Cardiac fibroblast (primary cell): ENCODE results near the gene RGS11.

Experiments
- DNase-seq, 2 donors: peaks; one replicate each; pipeline versions ENCODE4 v3.0.0 to v3.0.0-alpha.2; 2010; ENCODE audit warnings: low read depth in 2 of 2
- H3K4me3 ChIP-seq, 2 donors: replicated peaks in 1 of 2; 1 replicate in 1 of 2; 2 replicates in 1 of 2; pipeline ENCODE4 v1.5.1; 2011; ENCODE audit warnings: low read depth in 2 of 2, low read length in 2 of 2, mild to moderate bottlenecking in 2 of 2, moderate library complexity in 1 of 2
- TF ChIP-seq, protein P1 (sequence below): IDR thresholded peaks from one replicate; pipeline ENCODE4 v1.5.1; 2011; ENCODE audit warnings: low read depth, mild to moderate bottlenecking, low read length, inconsistent platforms

RGS11 gene

DNA sequence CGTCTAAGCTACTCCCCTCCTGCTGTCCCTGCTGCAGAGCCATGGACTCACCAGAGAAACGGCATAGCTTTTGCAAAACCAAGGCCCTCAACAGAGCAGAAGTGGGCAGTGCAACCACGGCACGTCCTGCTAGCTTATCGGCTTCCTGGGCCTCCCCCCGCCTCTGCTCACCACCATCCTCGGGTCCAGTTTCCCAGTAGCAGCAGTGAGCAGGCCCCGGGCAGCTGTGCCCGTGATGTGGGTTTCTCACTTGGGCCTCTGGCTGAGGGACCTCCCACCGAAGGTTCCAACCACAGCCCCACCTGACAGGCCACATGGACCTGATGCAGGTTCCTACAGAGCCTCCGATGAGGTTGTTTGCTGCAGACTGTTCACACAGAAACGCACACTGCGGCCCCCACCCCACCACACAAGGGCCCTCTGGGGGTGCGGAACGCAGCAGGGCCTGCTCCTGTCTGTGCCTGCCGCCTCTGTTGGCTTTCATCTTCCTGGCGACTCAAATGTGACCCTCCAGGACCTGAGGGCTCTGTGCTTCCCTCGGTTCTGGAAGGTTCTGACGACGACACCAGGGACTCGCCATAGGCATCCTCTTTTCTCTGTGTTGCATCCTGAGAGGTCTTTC lies 32.1 kb upstream of the RGS11 start:
- H3K4me3 ChIP-seq: no peak overlapping the region
- TF ChIP-seq, protein P1, sequence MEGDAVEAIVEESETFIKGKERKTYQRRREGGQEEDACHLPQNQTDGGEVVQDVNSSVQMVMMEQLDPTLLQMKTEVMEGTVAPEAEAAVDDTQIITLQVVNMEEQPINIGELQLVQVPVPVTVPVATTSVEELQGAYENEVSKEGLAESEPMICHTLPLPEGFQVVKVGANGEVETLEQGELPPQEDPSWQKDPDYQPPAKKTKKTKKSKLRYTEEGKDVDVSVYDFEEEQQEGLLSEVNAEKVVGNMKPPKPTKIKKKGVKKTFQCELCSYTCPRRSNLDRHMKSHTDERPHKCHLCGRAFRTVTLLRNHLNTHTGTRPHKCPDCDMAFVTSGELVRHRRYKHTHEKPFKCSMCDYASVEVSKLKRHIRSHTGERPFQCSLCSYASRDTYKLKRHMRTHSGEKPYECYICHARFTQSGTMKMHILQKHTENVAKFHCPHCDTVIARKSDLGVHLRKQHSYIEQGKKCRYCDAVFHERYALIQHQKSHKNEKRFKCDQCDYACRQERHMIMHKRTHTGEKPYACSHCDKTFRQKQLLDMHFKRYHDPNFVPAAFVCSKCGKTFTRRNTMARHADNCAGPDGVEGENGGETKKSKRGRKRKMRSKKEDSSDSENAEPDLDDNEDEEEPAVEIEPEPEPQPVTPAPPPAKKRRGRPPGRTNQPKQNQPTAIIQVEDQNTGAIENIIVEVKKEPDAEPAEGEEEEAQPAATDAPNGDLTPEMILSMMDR: no peak
- no peak for DNase-seq

DNA sequence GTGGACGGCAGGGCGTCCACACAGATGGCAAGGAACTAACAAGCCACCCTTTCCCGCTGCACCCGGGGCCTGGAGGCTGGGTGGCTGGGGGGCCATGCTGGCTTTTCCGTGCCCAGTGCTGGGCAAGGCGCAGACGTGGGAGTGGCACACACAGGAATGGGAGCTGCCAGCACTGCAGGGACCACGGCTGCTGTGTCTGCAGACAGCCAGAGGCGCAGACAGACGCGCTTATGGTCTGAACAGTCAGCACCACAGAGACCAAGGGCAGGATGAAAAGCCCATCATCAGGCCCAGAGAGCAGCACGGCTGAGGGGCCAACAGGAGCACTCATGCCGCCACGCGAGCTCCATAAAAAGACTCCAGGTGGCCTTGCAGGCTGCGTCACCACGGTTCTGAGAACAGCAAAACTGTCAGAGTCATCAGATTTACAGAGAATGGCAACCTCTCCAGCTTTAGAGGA lies 31.2 kb upstream of the RGS11 start:
- TF ChIP-seq, protein P1: no peak
- no peak for DNase-seq
- no peak overlapping the region for H3K4me3 ChIP-seq

DNA sequence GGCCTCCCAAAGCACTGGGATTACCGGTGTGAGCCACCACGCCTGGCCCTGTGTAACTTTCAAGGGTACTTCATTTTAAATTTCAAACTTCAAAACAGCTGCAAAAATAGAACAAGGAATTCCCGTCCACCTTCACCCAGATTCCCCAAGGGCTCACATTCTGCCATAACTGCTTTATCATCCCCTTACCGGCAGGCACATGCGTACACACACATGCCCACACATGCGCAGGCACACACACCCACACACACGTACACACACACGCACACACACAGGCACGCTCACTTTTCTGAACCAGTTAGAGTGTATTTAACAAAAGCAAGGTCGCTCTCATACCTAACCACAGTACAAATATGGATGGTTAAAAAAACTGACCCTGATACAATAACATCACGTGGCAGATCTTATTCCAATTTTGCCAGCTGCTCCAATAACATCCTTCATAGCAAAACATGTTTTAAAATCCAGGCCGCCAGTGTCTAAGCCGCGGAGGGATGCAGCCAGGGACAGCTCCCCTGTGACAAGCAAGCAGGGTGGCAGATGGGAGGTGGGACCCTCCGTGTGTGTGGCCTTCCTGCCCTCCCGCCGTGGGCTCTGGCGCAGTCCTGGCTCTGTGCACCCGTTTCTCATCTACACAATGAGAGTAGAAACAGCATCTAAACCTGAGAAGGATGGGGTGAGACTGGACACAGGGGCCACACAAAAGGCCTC lies 30.3 kb upstream of the RGS11 start:
- no peak overlapping the region for H3K4me3 ChIP-seq
- TF ChIP-seq, protein P1: no peak
- DNase-seq: no peak

DNA sequence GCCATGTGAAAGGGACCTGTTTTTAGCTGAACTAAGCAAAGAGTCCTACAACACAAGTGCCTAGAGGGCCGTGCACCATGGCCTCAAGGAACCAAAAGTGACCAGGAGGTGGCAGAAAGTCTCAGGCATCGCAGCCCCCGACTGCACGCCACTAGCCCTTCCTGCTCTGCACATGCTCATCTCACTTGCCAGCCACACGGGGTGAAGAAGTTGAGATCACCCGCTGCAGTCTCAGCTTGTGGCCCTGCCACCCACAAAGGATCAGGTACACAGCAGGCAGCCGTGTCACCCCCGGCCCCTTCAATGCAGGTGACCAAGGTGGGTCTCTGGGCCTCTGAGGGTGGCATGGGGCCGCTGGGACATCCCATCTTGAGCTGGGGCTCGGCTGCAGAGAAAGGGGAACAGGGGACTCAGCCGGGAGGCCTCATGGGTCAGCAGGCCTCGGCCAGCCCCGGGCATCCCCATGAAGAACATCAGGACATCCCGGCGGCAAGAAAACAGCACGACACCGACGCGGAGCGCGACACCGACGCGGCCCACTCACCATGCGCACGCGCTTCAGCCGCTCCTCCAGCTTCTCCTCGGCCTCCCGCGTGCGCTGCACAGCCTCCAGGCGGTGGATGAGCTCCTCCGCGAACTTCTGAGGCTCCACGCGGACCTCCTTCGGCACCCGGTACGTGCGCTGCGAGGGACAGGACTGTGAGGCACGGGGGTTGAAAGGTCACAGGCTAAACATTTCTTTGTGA lies 28.2 kb upstream of the RGS11 start:
- no peak overlapping the region for H3K4me3 ChIP-seq
- TF ChIP-seq, protein P1: peak; percentile 5
- DNase-seq: peak in 1 of 2 donors; percentile 22

DNA sequence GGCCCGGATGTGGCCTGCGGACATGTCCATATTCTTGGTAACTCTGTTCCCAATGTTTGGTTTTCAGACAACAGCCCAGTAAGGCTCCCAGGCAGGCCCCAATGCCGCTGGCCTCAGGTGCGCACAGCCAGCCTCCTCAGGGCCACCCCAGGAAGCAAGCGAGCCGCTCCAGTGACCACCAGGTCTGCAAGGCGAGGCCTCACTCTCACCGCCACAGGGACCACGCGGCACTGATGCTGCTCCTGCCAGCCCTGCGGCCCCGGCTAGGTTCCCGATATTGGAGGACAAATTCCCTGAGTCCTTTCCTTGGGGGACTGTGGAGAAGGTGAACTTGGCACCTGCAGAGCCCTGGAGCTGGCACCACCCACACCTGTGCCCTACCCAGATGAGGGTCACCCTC lies 26.2 kb upstream of the RGS11 start:
- TF ChIP-seq, protein P1: no peak
- no peak overlapping the region for H3K4me3 ChIP-seq
- no peak for DNase-seq

DNA sequence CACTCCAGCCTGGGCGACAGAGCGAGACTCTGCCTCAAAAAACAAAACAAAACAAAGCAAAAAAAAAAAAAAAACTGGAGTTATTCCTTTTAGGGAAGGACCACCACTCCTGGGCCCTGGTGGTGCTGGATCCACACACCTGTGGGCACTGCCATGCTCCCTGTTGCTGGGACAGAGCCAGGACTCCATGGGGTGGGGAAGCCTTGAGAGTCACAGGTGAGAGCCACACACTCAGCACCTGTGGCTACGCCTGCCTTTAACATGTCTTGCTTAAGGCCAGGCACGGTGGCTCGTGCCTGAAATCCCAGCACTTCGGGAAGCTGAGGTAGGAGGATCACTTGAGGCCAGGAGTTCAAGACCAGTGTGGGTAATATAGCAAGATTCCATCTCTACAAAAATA lies 25.5 kb upstream of the RGS11 start:
- H3K4me3 ChIP-seq: no peak overlapping the region
- DNase-seq: no peak
- TF ChIP-seq, protein P1: no peak
